ENCODE measurements around the gene ADGRE3. TPM values are rescaled to one million over a fixed set of nuclear protein-coding genes. Genes with fewer than 3 reads are reported as not detected.
"Not testable (repeated sequence)": the region's sequence is repeated elsewhere in the genome, so short reads cannot be mapped to it uniquely, and the experiment has no call there.

Gene ADGRE3
- total and polyA plus RNA-seq, 4 donors: 0.15 to 0.67 (median 0.22) TPM

DNA sequence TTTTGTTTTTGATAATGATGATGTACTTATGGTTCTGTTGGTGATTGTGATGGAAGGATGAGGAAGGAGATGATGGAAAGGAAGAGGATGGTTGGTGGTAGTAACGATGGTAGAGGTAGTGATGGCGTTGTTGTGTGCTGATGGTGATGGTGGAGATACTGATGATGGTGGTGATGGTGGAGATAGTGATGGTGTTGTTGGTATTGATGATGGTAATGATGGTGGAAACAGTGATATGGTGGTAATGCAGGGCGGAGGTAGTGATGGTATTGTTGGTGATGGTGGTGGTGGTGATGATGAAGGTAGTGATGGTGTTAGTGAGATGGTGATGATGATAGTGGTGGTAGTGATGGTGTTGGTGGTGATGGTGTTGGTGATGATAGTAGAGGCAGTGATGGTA lies 79.1 kb downstream of the ADGRE3 start:
- H3K36me3 ChIP-seq (ENCODE audit: control insufficient read depth in 4 of 4, insufficient read depth in 3 of 4, low read depth in 1 of 4, low read length in 3 of 4): no peaks in the 10 kb centered on the region
- H3K27me3 ChIP-seq (ENCODE audit: control insufficient read depth in 4 of 4, insufficient read depth in 4 of 4, low read length in 3 of 4): peaks cover 0 to 4% (median 0%) of the 10 kb centered on the region in 4 donors
- H3K9ac ChIP-seq (ENCODE audit: low read depth in 1 of 2, low read length in 2 of 2): no peak overlapping the region
- H3K4me3 ChIP-seq (ENCODE audit: low read depth in 1 of 3, low read length in 3 of 3): no peak overlapping the region
- 84% methylated on average over 3 of the region's 3 CpGs for WGBS
- no peaks in the 10 kb centered on the region for H3K4me1 ChIP-seq (ENCODE audit: control insufficient read depth in 4 of 4, insufficient read depth in 4 of 4, low read length in 3 of 4)
- H3K9me3 ChIP-seq (ENCODE audit: control insufficient read depth in 4 of 4, low read length in 3 of 4): peaks cover 0 to 2% (median 0%) of the 10 kb centered on the region in 4 donors
- no peak for DNase-seq (ENCODE audit: low spot score)
- TF ChIP-seq RXRA (IDR thresholded peaks at IDR 0.05) (no peak), SP1 (IDR thresholded peaks at IDR 0.05) (no peak), RAD21 (IDR thresholded peaks at IDR 0.05) (no peak), HNF4G (IDR thresholded peaks at IDR 0.05) (no peak)
- TF ChIP-seq, protein P1, sequence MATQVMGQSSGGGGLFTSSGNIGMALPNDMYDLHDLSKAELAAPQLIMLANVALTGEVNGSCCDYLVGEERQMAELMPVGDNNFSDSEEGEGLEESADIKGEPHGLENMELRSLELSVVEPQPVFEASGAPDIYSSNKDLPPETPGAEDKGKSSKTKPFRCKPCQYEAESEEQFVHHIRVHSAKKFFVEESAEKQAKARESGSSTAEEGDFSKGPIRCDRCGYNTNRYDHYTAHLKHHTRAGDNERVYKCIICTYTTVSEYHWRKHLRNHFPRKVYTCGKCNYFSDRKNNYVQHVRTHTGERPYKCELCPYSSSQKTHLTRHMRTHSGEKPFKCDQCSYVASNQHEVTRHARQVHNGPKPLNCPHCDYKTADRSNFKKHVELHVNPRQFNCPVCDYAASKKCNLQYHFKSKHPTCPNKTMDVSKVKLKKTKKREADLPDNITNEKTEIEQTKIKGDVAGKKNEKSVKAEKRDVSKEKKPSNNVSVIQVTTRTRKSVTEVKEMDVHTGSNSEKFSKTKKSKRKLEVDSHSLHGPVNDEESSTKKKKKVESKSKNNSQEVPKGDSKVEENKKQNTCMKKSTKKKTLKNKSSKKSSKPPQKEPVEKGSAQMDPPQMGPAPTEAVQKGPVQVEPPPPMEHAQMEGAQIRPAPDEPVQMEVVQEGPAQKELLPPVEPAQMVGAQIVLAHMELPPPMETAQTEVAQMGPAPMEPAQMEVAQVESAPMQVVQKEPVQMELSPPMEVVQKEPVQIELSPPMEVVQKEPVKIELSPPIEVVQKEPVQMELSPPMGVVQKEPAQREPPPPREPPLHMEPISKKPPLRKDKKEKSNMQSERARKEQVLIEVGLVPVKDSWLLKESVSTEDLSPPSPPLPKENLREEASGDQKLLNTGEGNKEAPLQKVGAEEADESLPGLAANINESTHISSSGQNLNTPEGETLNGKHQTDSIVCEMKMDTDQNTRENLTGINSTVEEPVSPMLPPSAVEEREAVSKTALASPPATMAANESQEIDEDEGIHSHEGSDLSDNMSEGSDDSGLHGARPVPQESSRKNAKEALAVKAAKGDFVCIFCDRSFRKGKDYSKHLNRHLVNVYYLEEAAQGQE (IDR thresholded peaks at IDR 0.05): no peak
- no peak overlapping the region for H3K27ac ChIP-seq (ENCODE audit: low read depth in 1 of 2, low read length in 2 of 2)

DNA sequence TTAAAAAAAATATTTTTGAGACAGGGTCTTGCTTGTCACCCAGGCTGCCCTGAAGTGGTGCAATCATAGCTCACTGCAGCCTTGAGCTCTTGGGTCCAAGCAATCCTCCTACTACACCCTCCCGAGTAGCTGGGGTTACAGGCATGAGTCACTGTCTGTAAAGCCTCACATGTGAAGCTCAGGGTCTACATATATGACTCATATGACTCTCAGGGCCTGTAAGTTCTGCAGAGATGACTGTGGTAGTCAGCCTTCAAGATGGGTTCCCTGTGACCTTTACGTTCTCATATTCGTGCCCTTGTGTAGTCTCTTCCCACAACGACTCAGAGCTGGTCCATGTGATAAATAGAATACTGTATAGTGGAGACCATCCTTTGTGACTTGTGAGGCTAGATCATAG lies 85.2 kb downstream of the ADGRE3 start:
- not testable (repeated sequence) for DNase-seq (ENCODE audit: low spot score); H3K9me3 ChIP-seq (ENCODE audit: control insufficient read depth in 4 of 4, low read length in 3 of 4); H3K4me3 ChIP-seq (ENCODE audit: low read depth in 1 of 3, low read length in 3 of 3); H3K27me3 ChIP-seq (ENCODE audit: control insufficient read depth in 4 of 4, insufficient read depth in 4 of 4, low read length in 3 of 4); H3K4me1 ChIP-seq (ENCODE audit: control insufficient read depth in 4 of 4, insufficient read depth in 4 of 4, low read length in 3 of 4); H3K36me3 ChIP-seq (ENCODE audit: control insufficient read depth in 4 of 4, insufficient read depth in 3 of 4, low read depth in 1 of 4, low read length in 3 of 4); H3K9ac ChIP-seq (ENCODE audit: low read depth in 1 of 2, low read length in 2 of 2); H3K27ac ChIP-seq (ENCODE audit: low read depth in 1 of 2, low read length in 2 of 2)
- 57% methylated on average over 4 of the region's 4 CpGs for WGBS

DNA sequence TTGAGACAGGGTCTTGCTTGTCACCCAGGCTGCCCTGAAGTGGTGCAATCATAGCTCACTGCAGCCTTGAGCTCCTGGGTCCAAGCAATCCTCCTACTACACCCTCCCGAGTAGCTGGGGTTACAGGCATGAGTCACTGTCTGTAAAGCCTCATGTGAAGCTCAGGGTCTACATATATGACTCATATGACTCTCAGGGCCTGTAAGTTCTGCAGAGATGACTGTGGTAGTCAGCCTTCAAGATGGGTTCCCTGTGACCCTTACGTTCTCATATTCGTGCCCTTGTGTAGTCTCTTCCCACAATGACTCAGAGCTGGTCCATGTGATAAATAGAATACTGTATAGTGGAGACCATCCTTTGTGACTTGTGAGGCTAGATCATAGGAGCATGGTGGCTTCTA lies 89.5 kb downstream of the ADGRE3 start:
- H3K9me3 ChIP-seq (ENCODE audit: control insufficient read depth in 4 of 4, low read length in 3 of 4); H3K36me3 ChIP-seq (ENCODE audit: control insufficient read depth in 4 of 4, insufficient read depth in 3 of 4, low read depth in 1 of 4, low read length in 3 of 4); H3K4me3 ChIP-seq (ENCODE audit: low read depth in 1 of 3, low read length in 3 of 3); H3K4me1 ChIP-seq (ENCODE audit: control insufficient read depth in 4 of 4, insufficient read depth in 4 of 4, low read length in 3 of 4); H3K9ac ChIP-seq (ENCODE audit: low read depth in 1 of 2, low read length in 2 of 2); H3K27ac ChIP-seq (ENCODE audit: low read depth in 1 of 2, low read length in 2 of 2); H3K27me3 ChIP-seq (ENCODE audit: control insufficient read depth in 4 of 4, insufficient read depth in 4 of 4, low read length in 3 of 4); DNase-seq (ENCODE audit: low spot score): not testable (repeated sequence)
- WGBS: 66% methylated on average over 3 of the region's 3 CpGs

DNA sequence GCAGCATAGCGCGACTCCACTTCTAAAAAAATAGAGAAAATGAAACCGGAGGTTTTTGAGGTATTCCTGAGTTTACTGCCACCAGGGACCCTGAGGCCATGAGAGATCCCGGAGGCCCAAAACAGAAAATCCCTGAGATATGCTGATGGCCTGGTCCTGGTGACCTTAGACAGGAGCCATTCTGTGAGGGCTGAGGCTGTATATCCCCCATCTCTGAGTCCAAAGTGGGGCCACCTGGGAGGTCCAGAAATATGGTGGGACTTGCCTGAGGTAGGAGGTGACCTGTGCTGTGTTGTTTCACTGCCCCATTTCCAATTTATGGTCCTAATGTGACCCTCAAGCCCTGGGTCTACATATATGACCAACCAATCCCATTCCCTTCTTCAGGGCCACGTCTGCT lies 90.3 kb downstream of the ADGRE3 start:
- H3K36me3 ChIP-seq (ENCODE audit: control insufficient read depth in 4 of 4, insufficient read depth in 3 of 4, low read depth in 1 of 4, low read length in 3 of 4); H3K27ac ChIP-seq (ENCODE audit: low read depth in 1 of 2, low read length in 2 of 2); H3K9ac ChIP-seq (ENCODE audit: low read depth in 1 of 2, low read length in 2 of 2); H3K27me3 ChIP-seq (ENCODE audit: control insufficient read depth in 4 of 4, insufficient read depth in 4 of 4, low read length in 3 of 4); H3K9me3 ChIP-seq (ENCODE audit: control insufficient read depth in 4 of 4, low read length in 3 of 4); DNase-seq (ENCODE audit: low spot score); H3K4me1 ChIP-seq (ENCODE audit: control insufficient read depth in 4 of 4, insufficient read depth in 4 of 4, low read length in 3 of 4); H3K4me3 ChIP-seq (ENCODE audit: low read depth in 1 of 3, low read length in 3 of 3): not testable (repeated sequence)
- 87% methylated on average over 4 of the region's 5 CpGs for WGBS

DNA sequence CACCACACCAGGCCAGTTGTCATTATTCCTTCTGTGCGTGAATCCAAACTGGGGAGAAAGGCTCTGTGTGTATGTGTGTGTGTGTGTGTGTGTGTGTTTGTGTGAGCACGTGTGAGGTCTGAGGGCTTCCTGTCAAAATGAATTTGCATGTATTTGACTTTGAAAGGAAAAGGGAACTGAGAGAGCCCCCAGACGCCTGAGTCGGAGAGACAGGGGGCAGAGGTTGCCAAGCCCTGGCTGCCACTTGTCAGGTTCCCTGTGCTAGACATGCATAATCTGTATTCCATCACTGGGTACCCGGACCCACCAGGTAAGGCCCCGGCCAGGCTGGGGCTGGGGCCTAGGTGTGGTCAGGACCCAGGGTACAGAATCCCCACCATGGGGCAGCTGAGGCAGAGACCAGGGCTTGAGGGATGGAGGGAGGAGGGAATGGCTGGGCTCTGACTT lies 91.7 kb downstream of the ADGRE3 start, which contains the start of gene CLEC17A:
Gene CLEC17A (plus strand): TSS at position 191 of the 447 bp plus-strand sequence. CDS start 77 bp downstream, at position 268.
- H3K4me3 ChIP-seq (ENCODE audit: low read depth in 1 of 3, low read length in 3 of 3): no peak within 1 kb of the TSS
- no peaks in the 10 kb centered on the region for H3K36me3 ChIP-seq (ENCODE audit: control insufficient read depth in 4 of 4, insufficient read depth in 3 of 4, low read depth in 1 of 4, low read length in 3 of 4)
- TF ChIP-seq JUND (IDR thresholded peaks at IDR 0.05) (no peak), NR2F2 (IDR thresholded peaks at IDR 0.05) (no peak), RAD21 (IDR thresholded peaks at IDR 0.05) (no peak), EGR1 (IDR thresholded peaks at IDR 0.05; ENCODE audit: low read depth in 2 of 2) (no peak), FOXA1 (IDR thresholded peaks at IDR 0.05) (no peak), SP1 (IDR thresholded peaks at IDR 0.05) (no peak), HNF4A (conservative IDR thresholded peaks at IDR 0.05) (no peak)
- TF ChIP-seq, protein P2, sequence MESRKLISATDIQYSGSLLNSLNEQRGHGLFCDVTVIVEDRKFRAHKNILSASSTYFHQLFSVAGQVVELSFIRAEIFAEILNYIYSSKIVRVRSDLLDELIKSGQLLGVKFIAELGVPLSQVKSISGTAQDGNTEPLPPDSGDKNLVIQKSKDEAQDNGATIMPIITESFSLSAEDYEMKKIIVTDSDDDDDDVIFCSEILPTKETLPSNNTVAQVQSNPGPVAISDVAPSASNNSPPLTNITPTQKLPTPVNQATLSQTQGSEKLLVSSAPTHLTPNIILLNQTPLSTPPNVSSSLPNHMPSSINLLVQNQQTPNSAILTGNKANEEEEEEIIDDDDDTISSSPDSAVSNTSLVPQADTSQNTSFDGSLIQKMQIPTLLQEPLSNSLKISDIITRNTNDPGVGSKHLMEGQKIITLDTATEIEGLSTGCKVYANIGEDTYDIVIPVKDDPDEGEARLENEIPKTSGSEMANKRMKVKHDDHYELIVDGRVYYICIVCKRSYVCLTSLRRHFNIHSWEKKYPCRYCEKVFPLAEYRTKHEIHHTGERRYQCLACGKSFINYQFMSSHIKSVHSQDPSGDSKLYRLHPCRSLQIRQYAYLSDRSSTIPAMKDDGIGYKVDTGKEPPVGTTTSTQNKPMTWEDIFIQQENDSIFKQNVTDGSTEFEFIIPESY (IDR thresholded peaks at IDR 0.05): no peak
- TF ChIP-seq, protein P3, sequence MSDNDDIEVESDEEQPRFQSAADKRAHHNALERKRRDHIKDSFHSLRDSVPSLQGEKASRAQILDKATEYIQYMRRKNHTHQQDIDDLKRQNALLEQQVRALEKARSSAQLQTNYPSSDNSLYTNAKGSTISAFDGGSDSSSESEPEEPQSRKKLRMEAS (IDR thresholded peaks at IDR 0.05): no peak
- TF ChIP-seq, protein P4, sequence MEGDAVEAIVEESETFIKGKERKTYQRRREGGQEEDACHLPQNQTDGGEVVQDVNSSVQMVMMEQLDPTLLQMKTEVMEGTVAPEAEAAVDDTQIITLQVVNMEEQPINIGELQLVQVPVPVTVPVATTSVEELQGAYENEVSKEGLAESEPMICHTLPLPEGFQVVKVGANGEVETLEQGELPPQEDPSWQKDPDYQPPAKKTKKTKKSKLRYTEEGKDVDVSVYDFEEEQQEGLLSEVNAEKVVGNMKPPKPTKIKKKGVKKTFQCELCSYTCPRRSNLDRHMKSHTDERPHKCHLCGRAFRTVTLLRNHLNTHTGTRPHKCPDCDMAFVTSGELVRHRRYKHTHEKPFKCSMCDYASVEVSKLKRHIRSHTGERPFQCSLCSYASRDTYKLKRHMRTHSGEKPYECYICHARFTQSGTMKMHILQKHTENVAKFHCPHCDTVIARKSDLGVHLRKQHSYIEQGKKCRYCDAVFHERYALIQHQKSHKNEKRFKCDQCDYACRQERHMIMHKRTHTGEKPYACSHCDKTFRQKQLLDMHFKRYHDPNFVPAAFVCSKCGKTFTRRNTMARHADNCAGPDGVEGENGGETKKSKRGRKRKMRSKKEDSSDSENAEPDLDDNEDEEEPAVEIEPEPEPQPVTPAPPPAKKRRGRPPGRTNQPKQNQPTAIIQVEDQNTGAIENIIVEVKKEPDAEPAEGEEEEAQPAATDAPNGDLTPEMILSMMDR (IDR thresholded peaks at IDR 0.05; ENCODE audit: low read depth, low read length, missing input control): no peak
- no peaks in the 10 kb centered on the region for H3K27me3 ChIP-seq (ENCODE audit: control insufficient read depth in 4 of 4, insufficient read depth in 4 of 4, low read length in 3 of 4)
- no peaks in the 10 kb centered on the region for H3K9me3 ChIP-seq (ENCODE audit: control insufficient read depth in 4 of 4, low read length in 3 of 4)
- no peaks in the 10 kb centered on the region for H3K4me1 ChIP-seq (ENCODE audit: control insufficient read depth in 4 of 4, insufficient read depth in 4 of 4, low read length in 3 of 4)
- no peak for DNase-seq (ENCODE audit: low spot score)
- H3K27ac ChIP-seq (ENCODE audit: low read depth in 1 of 2, low read length in 2 of 2): no peak within 1 kb of the TSS
- H3K9ac ChIP-seq (ENCODE audit: low read depth in 1 of 2, low read length in 2 of 2): no peak within 1 kb of the TSS
- WGBS: 57% methylated on average over 6 of the region's 6 CpGs

All from liver (tissue), 9 donors.